H9 (cell line): ENCODE measurements around the gene BDH1. TPM values are rescaled to one million over a fixed set of nuclear protein-coding genes. Genes with fewer than 3 reads are reported as not detected.

ENCODE experiments used
- DNase-seq: peaks from one replicate; pipeline ENCODE4 v3.0.0-alpha.2; 2017
- H2AFZ ChIP-seq: one replicate; pipeline ENCODE4 v1.6.1; 2013; ENCODE audit warnings: mild to moderate bottlenecking, low read length, control low read depth, moderate library complexity
- H2AK5ac ChIP-seq: 2 replicates; pipeline ENCODE4 v1.6.1; 2013; ENCODE audit warnings: low read length, control low read depth, mixed read lengths; ENCODE audit not compliant: insufficient read length
- H2BK120ac ChIP-seq: one replicate; pipeline ENCODE4 v1.6.1; 2013; ENCODE audit warnings: low read depth, mild to moderate bottlenecking, low read length, control low read depth, inconsistent platforms; ENCODE audit not compliant: poor library complexity, severe bottlenecking
- H2BK12ac ChIP-seq: 2 replicates; pipeline ENCODE4 v1.6.1; 2013; ENCODE audit warnings: low read length, control low read depth, mixed read lengths, low read depth; ENCODE audit not compliant: insufficient read length
- H2BK15ac ChIP-seq: 2 replicates; pipeline ENCODE4 v1.6.1; 2013; ENCODE audit warnings: low read depth, low read length, control low read depth
- H2BK20ac ChIP-seq: one replicate; pipeline ENCODE4 v1.6.1; 2013; ENCODE audit warnings: low read depth, mild to moderate bottlenecking, low read length, control low read depth, inconsistent platforms; ENCODE audit not compliant: poor library complexity, severe bottlenecking
- H2BK5ac ChIP-seq: 2 replicates; pipeline ENCODE4 v1.6.1; 2013; ENCODE audit warnings: low read length, control low read depth, mixed read lengths; ENCODE audit not compliant: insufficient read length
- H3K14ac ChIP-seq: 2 replicates; pipeline ENCODE4 v1.6.1; 2013; ENCODE audit warnings: low read length, control low read depth; ENCODE audit not compliant: insufficient read depth
- H3K18ac ChIP-seq: 2 replicates; pipeline ENCODE4 v1.6.1; 2013; ENCODE audit warnings: low read depth, mild to moderate bottlenecking, mixed read lengths, low read length, control low read depth; ENCODE audit not compliant: insufficient read length
- H3K23ac ChIP-seq: 2 replicates; pipeline ENCODE4 v1.6.1; 2013; ENCODE audit warnings: low read length, control low read depth, mixed read lengths, low read depth; ENCODE audit not compliant: insufficient read length
- H3K23me2 ChIP-seq: 2 replicates; pipeline ENCODE4 v1.6.1; 2013; ENCODE audit warnings: low read depth, mild to moderate bottlenecking, mixed read lengths, low read length, control low read depth; ENCODE audit not compliant: insufficient read length, poor library complexity, severe bottlenecking
- H3K27ac ChIP-seq: 2 replicates; pipeline ENCODE4 v1.5.1; 2013; ENCODE audit warnings: low read length, control low read depth, mixed read lengths, low read depth; ENCODE audit not compliant: insufficient read length
- H3K27me3 ChIP-seq: 2 replicates; pipeline ENCODE4 v1.6.1; 2013; ENCODE audit warnings: low read length, control low read depth, inconsistent platforms; ENCODE audit not compliant: insufficient read depth
- H3K4ac ChIP-seq: 2 replicates; pipeline ENCODE4 v1.6.1; 2013; ENCODE audit warnings: low read depth, mild to moderate bottlenecking, control low read depth, inconsistent platforms, low read length, moderate library complexity
- H3K4me1 ChIP-seq: 2 replicates; pipeline ENCODE4 v1.6.1; 2013; ENCODE audit warnings: low read length, control low read depth, inconsistent platforms; ENCODE audit not compliant: insufficient read depth
- H3K4me2 ChIP-seq: 2 replicates; pipeline ENCODE4 v1.6.1; 2013; ENCODE audit warnings: low read length, control low read depth, mixed read lengths; ENCODE audit not compliant: insufficient read length, insufficient read depth
- H3K56ac ChIP-seq: 2 replicates; pipeline ENCODE4 v1.6.1; 2013; ENCODE audit warnings: low read depth, mild to moderate bottlenecking, mixed read lengths, low read length, control low read depth; ENCODE audit not compliant: insufficient read length
- H3K79me1 ChIP-seq: 2 replicates; pipeline ENCODE4 v1.6.1; 2013; ENCODE audit warnings: low read depth, mild to moderate bottlenecking, moderate library complexity, low read length, control low read depth, inconsistent platforms; ENCODE audit not compliant: insufficient read depth, poor library complexity, severe bottlenecking
- H3K79me2 ChIP-seq: 2 replicates; pipeline ENCODE4 v1.6.1; 2013; ENCODE audit warnings: low read length, control low read depth, inconsistent platforms; ENCODE audit not compliant: insufficient read depth
- H3K9ac ChIP-seq: 2 replicates; pipeline ENCODE4 v1.6.1; 2013; ENCODE audit warnings: low read length, control low read depth, mixed read lengths; ENCODE audit not compliant: insufficient read length; ENCODE audit errors: extremely low read depth
- H3K9me3 ChIP-seq: one replicate; pipeline ENCODE4 v1.6.1; 2013; ENCODE audit warnings: low read depth, low read length, inconsistent platforms; ENCODE audit not compliant: control insufficient read depth
- H3T11ph ChIP-seq: one replicate; pipeline ENCODE4 v1.6.1; 2013; ENCODE audit warnings: mild to moderate bottlenecking, low read length, control low read depth, inconsistent platforms
- H4K20me1 ChIP-seq: one replicate; pipeline ENCODE4 v1.6.1; 2013; ENCODE audit not compliant: control insufficient read depth, insufficient read length, insufficient read depth
- H4K5ac ChIP-seq: 2 replicates; pipeline ENCODE4 v1.6.1; 2013; ENCODE audit warnings: low read depth, mild to moderate bottlenecking, mixed read lengths, low read length, control low read depth; ENCODE audit not compliant: insufficient read length
- H4K8ac ChIP-seq: replicated peaks from 2 replicates; pipeline ENCODE4 v1.6.1; 2013; ENCODE audit warnings: low read length, control low read depth, mixed read lengths, low read depth; ENCODE audit not compliant: insufficient read length
- H4K91ac ChIP-seq: 2 replicates; pipeline ENCODE4 v1.6.1; 2013; ENCODE audit warnings: low read depth, mild to moderate bottlenecking, moderate library complexity, mixed read lengths, low read length, control low read depth; ENCODE audit not compliant: insufficient read length
- H3K27ac Mint-ChIP-seq, 3 experiments: 2 replicates in 2 of 3; 3 replicates in 1 of 3; pipeline ENCODE4 v1.8.0; 2020 to 2021; ENCODE audit warnings: mixed read lengths in 3 of 3, mild to moderate bottlenecking in 1 of 3, moderate library complexity in 1 of 3
- H3K27me3 Mint-ChIP-seq: 2 replicates; pipeline ENCODE4 v1.8.0; 2021; ENCODE audit warnings: low read depth, mild to moderate bottlenecking, moderate library complexity, mixed read lengths
- H3K36me3 Mint-ChIP-seq, 3 experiments: 2 replicates in 2 of 3; 3 replicates in 1 of 3; pipeline ENCODE4 v1.8.0; 2020 to 2021; ENCODE audit warnings: low read depth in 3 of 3, mixed read lengths in 3 of 3; ENCODE audit not compliant: insufficient read depth in 1 of 3
- H3K4me1 Mint-ChIP-seq, 2 experiments: 2 replicates each; pipeline ENCODE4 v1.8.0; 2020; ENCODE audit warnings: mixed read lengths in 2 of 2
- H3K4me3 Mint-ChIP-seq, 2 experiments: 2 replicates in 1 of 2; 3 replicates in 1 of 2; pipeline ENCODE4 v1.8.0; 2020 to 2021; ENCODE audit warnings: mild to moderate bottlenecking in 2 of 2, mixed read lengths in 2 of 2, moderate library complexity in 1 of 2
- H3K9me3 Mint-ChIP-seq, 2 experiments: 2 replicates in 1 of 2; 3 replicates in 1 of 2; pipeline ENCODE4 v1.8.0; 2020; ENCODE audit warnings: mild to moderate bottlenecking in 2 of 2, mixed read lengths in 2 of 2, moderate library complexity in 1 of 2
- CTCF ChIP-seq: fragments of 200-600 bp; sonication (generic); conservative IDR thresholded peaks from 3 replicates; pipeline ENCODE4 v1.8.0; 2021; ENCODE audit warnings: antibody characterized with exemption, mild to moderate bottlenecking
- WGBS: extraction: QIAGEN DNeasy Blood & Tissue Kit; methylation state at CpG from one replicate; pipeline ENCODE4 v1.1.7; 2013; ENCODE audit warnings: missing lambda C conversion rate, low lambda C conversion rate, mixed read lengths; ENCODE audit not compliant: insufficient read length; ENCODE audit errors: extremely low coverage; 5-methylcytosine and 5-hydroxymethylcytosine counted together
- total RNA-seq: library from RNA; stranded (reverse); gene quantifications from 2 replicates; pipeline ENCODE4 v1.2.1, GENCODE V29; 2021

Gene BDH1
- total RNA-seq, 1 experiment from 2014 or later, result 23.8 TPM

- peaks cover 25% of the 10 kb centered on the region for H3K27me3 Mint-ChIP-seq
- Histone ChIP-seq H4K20me1 (peaks cover 3% of the 10 kb centered on the region), H3K79me2 (no peaks in the 10 kb centered on the region), H3K79me1 (no peaks in the 10 kb centered on the region), H3K27ac (no peak overlapping the region), H4K91ac (no peak overlapping the region), H4K8ac (no peak overlapping the region), H2AFZ (no peak overlapping the region), H3K4me2 (no peak overlapping the region), H4K5ac (no peak overlapping the region), H2BK15ac (no peak overlapping the region), H3K23ac (no peak overlapping the region), H3K27me3 (no peaks in the 10 kb centered on the region; the same call in 1 of the 2 replicates), H3K4ac (no peak overlapping the region), H3T11ph (no peak overlapping the region), H3K56ac (no peak overlapping the region), H3K9ac (no peak overlapping the region), H2AK5ac (no peak overlapping the region), H3K23me2 (no peaks in the 10 kb centered on the region), H2BK20ac (no peak overlapping the region), H2BK5ac (no peak overlapping the region), H3K18ac (no peak overlapping the region), H2BK12ac (no peak overlapping the region), H3K9me3 (no peaks in the 10 kb centered on the region), H2BK120ac (no peak overlapping the region), H3K14ac (no peak overlapping the region), H3K4me1 (peaks cover 4% of the 10 kb centered on the region; the same call in 1 of the 2 replicates)
- peaks cover 39 to 46% of the 10 kb centered on the region in 2 experiments for H3K4me1 Mint-ChIP-seq
- no peak overlapping the region; a peak in 1 of 5 replicates for H3K4me3 Mint-ChIP-seq
- no peak overlapping the region for H3K27ac Mint-ChIP-seq
- no peak for TF ChIP-seq CTCF
- no peak for DNase-seq
- peaks cover 3 to 18% (median 4%) of the 10 kb centered on the region in 3 experiments; a peak in 5 of 7 replicates for H3K36me3 Mint-ChIP-seq
- no peaks in the 10 kb centered on the region for H3K9me3 Mint-ChIP-seq
- no CpG with 5 or more reads among the region's 6 CpGs for WGBS
These were observed 16.1 kb downstream of the BDH1 start for GRCh38 chr3:197539651-197540051.
